GM23248 (cell line): ENCODE measurements around the gene IFNA17. TPM values are rescaled to one million over a fixed set of nuclear protein-coding genes. Genes with fewer than 3 reads are reported as not detected.
A peak's percentile ranks its signal among the peaks of the same experiment; 100 is the strongest.
"Not testable (repeated sequence)": the region's sequence is repeated elsewhere in the genome, so short reads cannot be mapped to it uniquely, and the experiment has no call there.

Experiments
- DNase-seq: peaks from one replicate; pipeline ENCODE4 v3.0.0-alpha.2; 2015
- H2AFZ ChIP-seq: fragments of 200-600 bp; sonication (generic); 2 replicates; pipeline ENCODE4 v1.6.1; 2016; ENCODE audit warnings: antibody characterized with exemption
- H3F3A ChIP-seq: fragments of 200-600 bp; sonication (generic); 2 replicates; pipeline ENCODE4 v1.6.1; 2016; ENCODE audit warnings: mild to moderate bottlenecking, antibody characterized with exemption, mixed run types; ENCODE audit not compliant: insufficient read depth
- H3K27ac ChIP-seq: fragments of 200-600 bp; sonication (generic); 2 replicates; pipeline ENCODE4 v1.5.1; 2016; ENCODE audit warnings: mild to moderate bottlenecking
- H3K27me3 ChIP-seq: fragments of 200-600 bp; sonication (generic); replicated peaks from 2 replicates; pipeline ENCODE4 v1.6.1; 2016; ENCODE audit warnings: mild to moderate bottlenecking; ENCODE audit not compliant: insufficient read depth
- H3K36me3 ChIP-seq: fragments of 200-600 bp; sonication (generic); 2 replicates; pipeline ENCODE4 v1.6.1; 2016; ENCODE audit warnings: low read depth, mild to moderate bottlenecking
- H3K4me1 ChIP-seq: fragments of 200-600 bp; sonication (generic); 2 replicates; pipeline ENCODE4 v1.6.1; 2016; ENCODE audit warnings: mild to moderate bottlenecking; ENCODE audit not compliant: insufficient read depth
- H3K4me2 ChIP-seq: fragments of 200-600 bp; sonication (generic); one replicate; pipeline ENCODE4 v1.6.1; 2016; ENCODE audit warnings: mild to moderate bottlenecking; ENCODE audit not compliant: unreplicated experiment
- H3K4me3 ChIP-seq: fragments of 200-600 bp; sonication (generic); 2 replicates; pipeline ENCODE4 v1.5.1; 2016; ENCODE audit warnings: mild to moderate bottlenecking
- H3K79me2 ChIP-seq: fragments of 200-600 bp; sonication (generic); 2 replicates; pipeline ENCODE4 v1.6.1; 2016; ENCODE audit warnings: mild to moderate bottlenecking; ENCODE audit not compliant: insufficient read depth
- H3K9ac ChIP-seq: fragments of 200-600 bp; sonication (generic); 2 replicates; pipeline ENCODE4 v1.6.1; 2016; ENCODE audit warnings: mild to moderate bottlenecking
- H3K9me2 ChIP-seq: fragments of 200-600 bp; sonication (generic); 2 replicates; pipeline ENCODE4 v1.6.1; 2016; ENCODE audit warnings: mixed run types, mild to moderate bottlenecking, moderate library complexity; ENCODE audit not compliant: insufficient read depth
- H3K9me3 ChIP-seq: fragments of 200-600 bp; sonication (generic); one replicate; pipeline ENCODE4 v1.6.1; 2017; ENCODE audit warnings: low read depth
- H4K20me1 ChIP-seq: fragments of 200-600 bp; sonication (generic); 2 replicates; pipeline ENCODE4 v1.6.0; 2016; ENCODE audit not compliant: insufficient read depth
- EZH2 ChIP-seq: fragments of 200-600 bp; sonication (generic); IDR thresholded peaks from 2 replicates; pipeline ENCODE4 v1.6.1; 2018; ENCODE audit warnings: antibody characterized with exemption, mild to moderate bottlenecking; ENCODE audit not compliant: insufficient read depth, poor library complexity, severe bottlenecking
- EZH2phosphoT487 ChIP-seq: fragments of 200-600 bp; sonication (generic); IDR thresholded peaks from 2 replicates; pipeline ENCODE4 v1.6.1; 2018; ENCODE audit warnings: antibody characterized with exemption, moderate library complexity, mild to moderate bottlenecking, low read depth; ENCODE audit not compliant: insufficient read depth
- WGBS, 2 experiments: methylation state at CpG; one replicate each; pipeline ENCODE4 v1.1.6; 2015 to 2017; ENCODE audit warnings: low lambda C conversion rate in 2 of 2, low coverage in 1 of 2; ENCODE audit errors: missing lambda C conversion rate in 2 of 2; 5-methylcytosine and 5-hydroxymethylcytosine counted together
- in situ Hi-C: fragments of 300-500 bp; cut with MboI; formaldehyde crosslinking; loops from 2 replicates; pipeline ENCODE4 v1.15.0; 2020
- polyA plus RNA-seq: library from polyadenylated mRNA; unstranded; fragments of >200 nt; fragmentation: Nextera tagmentation; extraction: Ambion mirVana; gene quantifications from 2 replicates; pipeline ENCODE4 v1.2.1, GENCODE V29; 2016
- total RNA-seq: library from RNA; depleted of rRNA; stranded (reverse); fragments of >200 nt; shearing (Covaris generic); gene quantifications from 2 replicates; pipeline ENCODE4 v1.2.3, GENCODE V29; 2014

The IFNA17 gene
- total and polyA plus RNA-seq, 2 experiments from 2014 or later: not detected

DNA sequence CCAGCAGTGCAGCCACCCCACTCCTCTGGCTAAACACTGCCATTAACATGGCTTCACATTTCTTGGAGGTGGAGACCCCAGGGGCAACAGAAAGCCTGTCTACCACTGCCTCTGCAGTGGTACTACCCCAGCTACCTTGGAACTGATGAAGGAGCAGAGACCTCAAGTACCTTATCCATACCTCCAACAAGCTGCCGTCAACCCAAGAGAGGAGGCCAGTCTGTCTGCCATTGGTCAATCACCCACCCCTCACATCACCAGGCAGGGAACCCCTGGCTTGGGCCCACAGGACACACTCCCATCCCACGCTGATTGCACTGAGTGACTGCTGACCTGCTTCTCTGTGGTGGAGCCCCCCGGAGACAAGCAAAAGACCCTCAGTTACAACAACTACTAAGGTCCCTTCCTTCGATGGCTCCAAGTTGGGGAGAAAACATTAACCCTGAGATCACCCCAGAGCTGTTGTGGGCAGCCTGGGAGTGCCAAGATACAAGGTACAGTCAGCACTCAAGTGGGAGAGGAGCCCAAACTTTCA is 6.2 kb upstream of the IFNA17 start:
- H3F3A ChIP-seq: no peaks in the 10 kb centered on the region
- in situ Hi-C loops: loop anchor here (25.0 kb wide), 1 partner anchor 553 kb away; no protein-coding TSS in a partner anchor
- H3K79me2 ChIP-seq: no peaks in the 10 kb centered on the region
- no peaks in the 10 kb centered on the region for H4K20me1 ChIP-seq
- H3K4me1 ChIP-seq: no peaks in the 10 kb centered on the region
- no peak for TF ChIP-seq EZH2
- no peak for TF ChIP-seq EZH2phosphoT487
- H3K9me2 ChIP-seq: no peaks in the 10 kb centered on the region
- no peak overlapping the region for H3K27ac ChIP-seq
- peaks cover 30% of the 10 kb centered on the region for H3K27me3 ChIP-seq
- H3K9ac ChIP-seq: no peak overlapping the region
- no peak overlapping the region for H3K4me2 ChIP-seq
- no peak for DNase-seq
- H3K9me3 ChIP-seq: no peaks in the 10 kb centered on the region
- H3K36me3 ChIP-seq: no peaks in the 10 kb centered on the region
- no peak overlapping the region for H2AFZ ChIP-seq
- WGBS, 2 experiments: 40 to 55% methylated on average over 4 of the region's 4 CpGs
- no peak overlapping the region for H3K4me3 ChIP-seq

- Histone ChIP-seq H3K9me2 (no peaks in the 10 kb centered on the region), H3K36me3 (no peaks in the 10 kb centered on the region), H3K4me2 (no peak overlapping the region), H2AFZ (no peak overlapping the region), H3F3A (no peaks in the 10 kb centered on the region), H3K79me2 (no peaks in the 10 kb centered on the region), H3K4me1 (no peaks in the 10 kb centered on the region), H3K9me3 (no peaks in the 10 kb centered on the region), H4K20me1 (no peaks in the 10 kb centered on the region), H3K4me3 (no peak overlapping the region), H3K9ac (no peak overlapping the region), H3K27me3 (peaks cover 24% of the 10 kb centered on the region), H3K27ac (no peak overlapping the region)
- WGBS, 2 experiments: 73 to 75% methylated on average over 2 of the region's 2 CpGs
- in situ Hi-C loops: loop anchor here (25.0 kb wide), 1 partner anchor 554 kb away; no protein-coding TSS in a partner anchor
- no peak for TF ChIP-seq EZH2phosphoT487
- no peak for TF ChIP-seq EZH2
- DNase-seq: no peak
These were observed 5.2 kb upstream of the IFNA17 start for GRCh38 chr9:21233258-21233657.

- H3F3A ChIP-seq, H4K20me1 ChIP-seq, H3K36me3 ChIP-seq, H3K9me3 ChIP-seq, H3K4me3 ChIP-seq, in situ Hi-C loops, H3K4me2 ChIP-seq, H3K9ac ChIP-seq, H3K79me2 ChIP-seq, H3K4me1 ChIP-seq, H3K27ac ChIP-seq, DNase-seq, H2AFZ ChIP-seq, H3K9me2 ChIP-seq: not testable (repeated sequence)
- 45 to 68% methylated on average over 1 of the region's 1 CpG for WGBS, 2 experiments
- peaks cover 27% of the 10 kb centered on the region for H3K27me3 ChIP-seq
These were observed 10.8 kb downstream of the IFNA17 start, which contains the start of gene IFNA16 for GRCh38 chr9:21217211-21217610. TSS of gene IFNA16 (minus strand) at chr9:21217311. CDS start at chr9:21217305, 6 bp downstream.

GRCh38 chr9:21213411-21214326 is 14.4 kb downstream of the IFNA17 start:
- peaks cover 16% of the 10 kb centered on the region for H3K27me3 ChIP-seq
- in situ Hi-C loops, H4K20me1 ChIP-seq, H3K4me3 ChIP-seq, H3K9me3 ChIP-seq, H3K9me2 ChIP-seq, H3K9ac ChIP-seq, H3K36me3 ChIP-seq, H3K79me2 ChIP-seq, H3K4me1 ChIP-seq, H3K4me2 ChIP-seq, H2AFZ ChIP-seq, H3K27ac ChIP-seq, H3F3A ChIP-seq: not testable (repeated sequence)
- DNase-seq: peak; percentile 16
- WGBS, 2 experiments: 16 to 24% methylated on average over 4 of the region's 5 CpGs

DNA sequence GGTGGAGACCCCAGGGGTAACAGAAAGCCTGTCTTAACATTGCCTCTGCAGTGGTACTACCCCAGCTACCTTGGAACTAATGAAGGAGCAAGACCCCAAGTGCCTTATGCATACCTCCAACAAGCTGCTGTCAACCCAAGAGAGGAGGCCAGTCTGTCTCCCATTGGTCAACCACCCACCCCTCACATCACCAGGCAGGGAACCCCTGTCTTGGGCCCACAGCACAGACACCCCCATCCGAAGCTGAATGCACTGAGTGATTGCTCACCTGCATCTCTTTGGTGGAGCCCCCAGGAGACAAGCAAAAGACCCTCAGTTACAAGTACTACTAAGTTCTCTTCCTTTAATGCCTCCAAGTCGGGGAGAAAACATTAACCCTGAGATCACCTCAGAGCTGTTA is 15.9 kb downstream of the IFNA17 start:
- in situ Hi-C loops, H3K79me2 ChIP-seq: not testable (repeated sequence)

DNA sequence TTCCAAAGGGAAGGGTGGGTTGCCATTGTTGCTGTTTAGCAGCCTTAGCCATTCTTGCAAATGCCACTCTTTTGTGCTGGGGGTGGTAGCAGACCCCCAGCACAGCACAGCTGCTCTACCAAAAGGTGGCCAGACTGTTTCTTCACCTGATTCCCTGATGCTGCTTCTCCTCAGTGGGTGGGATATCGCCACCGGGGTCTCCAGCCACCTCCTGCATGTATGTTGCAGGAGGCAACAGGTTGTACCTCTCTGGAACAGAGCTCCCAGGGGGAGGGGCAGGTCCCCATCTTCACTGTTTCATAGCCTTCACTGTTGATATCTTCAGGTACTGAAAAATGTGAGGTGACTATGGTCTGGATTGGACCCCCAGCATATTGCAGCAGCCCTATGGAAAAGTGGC is 17.2 kb downstream of the IFNA17 start:
- H3K36me3 ChIP-seq, DNase-seq, H3K79me2 ChIP-seq, H3K27ac ChIP-seq, H3K9ac ChIP-seq, H3F3A ChIP-seq, H3K9me3 ChIP-seq, H3K4me3 ChIP-seq, H4K20me1 ChIP-seq, H3K9me2 ChIP-seq, H3K4me2 ChIP-seq, in situ Hi-C loops, H3K4me1 ChIP-seq, H2AFZ ChIP-seq: not testable (repeated sequence)
- WGBS, 2 experiments: 68 to 76% methylated on average over 2 of the region's 2 CpGs
- H3K27me3 ChIP-seq: peaks cover 16% of the 10 kb centered on the region

More for the DNA sequence above, 15.9 kb downstream of the IFNA17 start:
- not testable (repeated sequence) for H3K27ac ChIP-seq, DNase-seq, H3K9ac ChIP-seq, H3K4me3 ChIP-seq, H3K9me3 ChIP-seq, H2AFZ ChIP-seq, H3K4me1 ChIP-seq, H3K9me2 ChIP-seq, H3F3A ChIP-seq, H3K36me3 ChIP-seq, H3K4me2 ChIP-seq, H4K20me1 ChIP-seq
- WGBS, 2 experiments: 13 to 24% methylated on average over 2 of the region's 2 CpGs
- H3K27me3 ChIP-seq: peaks cover 20% of the 10 kb centered on the region
